ENCODE measurements around the gene BUD31.

Gene BUD31

DNA sequence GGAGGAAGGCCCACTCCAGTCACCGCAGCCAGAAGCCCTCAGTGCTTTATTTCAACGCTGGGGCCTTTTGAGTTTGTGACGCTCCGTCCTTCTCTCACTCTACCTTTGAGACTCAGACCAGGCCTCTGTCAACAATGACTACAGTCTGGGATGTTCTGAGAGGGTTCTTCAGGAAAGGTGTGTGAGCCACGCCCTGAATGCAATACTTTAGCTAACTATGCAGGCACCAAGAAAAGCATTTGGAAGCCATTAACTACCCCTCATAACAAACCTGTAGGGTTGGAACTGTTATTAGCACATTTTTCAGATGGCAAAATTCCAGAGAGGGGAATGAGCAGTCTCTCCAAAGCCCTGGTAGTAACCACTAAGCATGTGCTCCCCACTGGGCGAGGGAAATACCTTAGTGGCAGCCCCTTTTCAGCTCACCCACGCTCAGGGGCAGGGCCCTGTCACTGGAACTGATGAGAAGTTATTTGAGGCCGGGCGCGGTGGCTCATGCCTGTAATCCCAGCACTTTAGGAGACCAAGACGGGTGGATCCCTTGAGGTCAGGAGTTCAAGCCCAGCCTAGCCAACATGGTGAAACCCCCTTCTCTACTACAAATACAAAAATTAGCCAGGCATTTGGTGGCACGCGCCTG, 39.9 kb upstream of the BUD31 start:
- H3K9me3 ChIP-seq (ENCODE audit: insufficient read depth, low read length): no peaks in the 10 kb centered on the region
- TF ChIP-seq YY1 (IDR thresholded peaks at IDR 0.05; ENCODE audit: insufficient read depth, insufficient read length): no peak
- TF ChIP-seq ZNF274 (IDR thresholded peaks at IDR 0.05; ENCODE audit: low read depth, low read length): no peak
- TF ChIP-seq SUZ12 (IDR thresholded peaks at IDR 0.05; ENCODE audit: extremely low read depth, insufficient read depth, insufficient read length): no peak
- no peak overlapping the region for H3K4me3 ChIP-seq (ENCODE audit: insufficient read length, low read depth)
- peaks cover 30% of the 10 kb centered on the region for H3K36me3 ChIP-seq (ENCODE audit: insufficient read depth, insufficient read length, low read length)
- no peak for DNase-seq (ENCODE audit: low read depth, low spot score)
- H3K4me1 ChIP-seq (ENCODE audit: insufficient read depth, insufficient read length): peaks cover 14% of the 10 kb centered on the region
- no peaks in the 10 kb centered on the region for H3K27me3 ChIP-seq (ENCODE audit: insufficient read depth, insufficient read length)
- no peak overlapping the region for H3K9ac ChIP-seq (ENCODE audit: insufficient read length, low read depth)

DNA sequence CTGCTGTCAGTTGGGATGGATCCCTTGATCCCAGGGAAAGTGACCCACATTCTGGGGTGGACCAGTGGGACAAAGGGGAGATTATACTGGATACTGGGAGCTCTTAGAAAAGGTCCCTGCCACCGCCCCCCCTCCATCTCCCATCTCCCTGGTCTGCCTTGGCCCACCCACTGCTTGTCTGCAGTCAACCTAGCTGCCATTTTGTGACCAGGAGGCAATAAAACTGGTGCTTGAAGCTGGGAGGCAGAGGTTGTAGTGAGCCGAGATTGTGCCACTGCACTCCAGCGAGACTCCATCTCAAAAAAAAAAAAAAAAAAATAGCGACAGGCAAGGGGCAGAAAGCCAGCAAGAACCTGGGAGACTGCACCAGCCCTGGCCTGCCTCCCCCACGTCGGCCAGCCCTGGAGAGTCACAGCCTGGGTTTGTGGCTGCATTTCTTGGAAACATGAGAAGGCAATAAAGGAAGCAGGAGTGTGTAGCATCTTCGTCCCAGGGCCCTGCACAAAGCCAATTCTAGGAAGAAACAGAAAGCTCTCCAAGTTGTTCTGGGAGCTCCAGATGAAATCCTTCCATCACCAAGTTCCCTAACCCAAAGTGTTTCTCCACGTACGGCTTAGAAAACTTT, 38.9 kb upstream of the BUD31 start:
- no peak for DNase-seq (ENCODE audit: low read depth, low spot score)
- H3K36me3 ChIP-seq (ENCODE audit: insufficient read depth, insufficient read length, low read length): peaks cover 21% of the 10 kb centered on the region
- H3K27me3 ChIP-seq (ENCODE audit: insufficient read depth, insufficient read length): no peaks in the 10 kb centered on the region
- H3K4me3 ChIP-seq (ENCODE audit: insufficient read length, low read depth): no peak overlapping the region
- peaks cover 14% of the 10 kb centered on the region for H3K4me1 ChIP-seq (ENCODE audit: insufficient read depth, insufficient read length)
- H3K9ac ChIP-seq (ENCODE audit: insufficient read length, low read depth): no peak overlapping the region
- no peaks in the 10 kb centered on the region for H3K9me3 ChIP-seq (ENCODE audit: insufficient read depth, low read length)
- TF ChIP-seq ZNF274 (IDR thresholded peaks at IDR 0.05; ENCODE audit: low read depth, low read length): no peak
- TF ChIP-seq SUZ12 (IDR thresholded peaks at IDR 0.05; ENCODE audit: extremely low read depth, insufficient read depth, insufficient read length): no peak

GRCh38 chr7:99371376-99371920, 37.3 kb upstream of the BUD31 start:
- DNase-seq (ENCODE audit: low read depth, low spot score): no peak
- no peaks in the 10 kb centered on the region for H3K9me3 ChIP-seq (ENCODE audit: insufficient read depth, low read length)
- peaks cover 14% of the 10 kb centered on the region for H3K4me1 ChIP-seq (ENCODE audit: insufficient read depth, insufficient read length)
- no peaks in the 10 kb centered on the region for H3K27me3 ChIP-seq (ENCODE audit: insufficient read depth, insufficient read length)
- peaks cover 14% of the 10 kb centered on the region for H3K36me3 ChIP-seq (ENCODE audit: insufficient read depth, insufficient read length, low read length)
- H3K9ac ChIP-seq (ENCODE audit: insufficient read length, low read depth): no peak overlapping the region
- TF ChIP-seq SUZ12 (IDR thresholded peaks at IDR 0.05; ENCODE audit: extremely low read depth, insufficient read depth, insufficient read length) (no peak), YY1 (IDR thresholded peaks at IDR 0.05; ENCODE audit: insufficient read depth, insufficient read length) (no peak), ZNF274 (IDR thresholded peaks at IDR 0.05; ENCODE audit: low read depth, low read length) (no peak)
- H3K4me3 ChIP-seq (ENCODE audit: insufficient read length, low read depth): no peak overlapping the region

GRCh38 chr7:99372275-99373090, 36.3 kb upstream of the BUD31 start:
- TF ChIP-seq SUZ12 (IDR thresholded peaks at IDR 0.05; ENCODE audit: extremely low read depth, insufficient read depth, insufficient read length) (no peak), YY1 (IDR thresholded peaks at IDR 0.05; ENCODE audit: insufficient read depth, insufficient read length) (no peak), ZNF274 (IDR thresholded peaks at IDR 0.05; ENCODE audit: low read depth, low read length) (no peak)
- H3K4me3 ChIP-seq (ENCODE audit: insufficient read length, low read depth): no peak overlapping the region
- peaks cover 14% of the 10 kb centered on the region for H3K4me1 ChIP-seq (ENCODE audit: insufficient read depth, insufficient read length)
- DNase-seq (ENCODE audit: low read depth, low spot score): no peak
- no peaks in the 10 kb centered on the region for H3K9me3 ChIP-seq (ENCODE audit: insufficient read depth, low read length)
- H3K27me3 ChIP-seq (ENCODE audit: insufficient read depth, insufficient read length): no peaks in the 10 kb centered on the region
- peak overlapping the region; percentile 36 for H3K9ac ChIP-seq (ENCODE audit: insufficient read length, low read depth)
- peaks cover 13% of the 10 kb centered on the region for H3K36me3 ChIP-seq (ENCODE audit: insufficient read depth, insufficient read length, low read length)

DNA sequence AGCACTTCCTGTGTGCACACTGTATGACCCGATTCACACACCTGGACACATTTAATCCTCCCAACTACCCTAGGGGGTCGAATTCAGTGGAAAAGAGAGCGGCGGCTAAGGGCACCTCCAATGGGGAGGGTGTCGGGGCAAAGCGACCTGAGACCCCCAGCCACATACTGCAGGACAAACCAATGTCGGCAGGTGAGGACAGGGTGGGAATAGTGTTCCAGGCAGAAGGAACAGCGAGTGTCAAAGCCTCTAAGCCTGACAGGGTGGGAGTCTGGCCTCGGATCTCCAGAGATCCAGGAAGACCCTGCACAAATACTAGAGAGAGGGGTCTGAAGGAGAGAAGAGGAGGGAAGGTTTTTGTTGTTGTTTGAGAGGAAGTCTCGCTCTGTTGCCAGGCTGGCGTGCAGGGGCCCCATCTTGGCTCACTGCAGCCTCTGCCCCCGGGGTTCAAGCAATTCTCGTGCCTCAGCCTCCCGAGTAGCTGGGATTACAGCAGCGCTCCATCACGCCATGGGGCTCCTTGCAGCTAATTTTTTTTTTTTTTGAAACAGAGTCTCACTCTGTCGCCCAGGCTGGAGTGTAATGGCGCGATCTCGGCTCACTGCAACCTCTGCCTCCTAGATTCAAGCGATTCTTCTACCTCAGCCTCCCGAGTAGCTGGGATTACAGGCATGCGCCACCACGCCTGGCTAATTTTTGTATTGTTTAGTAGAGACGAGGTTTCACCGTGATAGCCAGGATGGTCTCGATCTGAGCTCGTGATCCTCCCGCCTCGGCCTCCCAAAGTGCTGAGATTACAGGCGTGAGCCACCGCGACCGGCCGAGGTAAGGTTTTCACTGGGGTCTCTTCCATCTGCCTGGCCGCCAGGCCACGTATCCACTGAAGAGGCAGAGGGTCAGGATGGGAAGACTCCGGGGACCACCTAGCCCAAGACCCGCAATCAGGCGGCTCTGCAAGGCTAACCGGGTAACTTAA, 35.4 kb upstream of the BUD31 start:
- Histone ChIP-seq H3K4me3 (ENCODE audit: insufficient read length, low read depth) (peak overlapping the region; percentile 57), H3K4me1 (ENCODE audit: insufficient read depth, insufficient read length) (peaks cover 14% of the 10 kb centered on the region), H3K36me3 (ENCODE audit: insufficient read depth, insufficient read length, low read length) (peaks cover 20% of the 10 kb centered on the region), H3K9me3 (ENCODE audit: insufficient read depth, low read length) (no peaks in the 10 kb centered on the region), H3K27me3 (ENCODE audit: insufficient read depth, insufficient read length) (no peaks in the 10 kb centered on the region), H3K9ac (ENCODE audit: insufficient read length, low read depth) (peak overlapping the region; percentile 85)
- no peak for TF ChIP-seq ZNF274 (IDR thresholded peaks at IDR 0.05; ENCODE audit: low read depth, low read length)
- TF ChIP-seq YY1 (IDR thresholded peaks at IDR 0.05; ENCODE audit: insufficient read depth, insufficient read length): no peak
- TF ChIP-seq SUZ12 (IDR thresholded peaks at IDR 0.05; ENCODE audit: extremely low read depth, insufficient read depth, insufficient read length): no peak
- no peak for DNase-seq (ENCODE audit: low read depth, low spot score)

Measured in NT2/D1 (cell line).